HepG2 (cell line): Measurements from ENCODE around the gene SCN9A. TPM values are rescaled to one million over a fixed set of nuclear protein-coding genes. Genes with fewer than 3 reads are reported as not detected.

ENCODE experiments used
- ARNT ChIP-seq: fragments of 450-650 bp; IDR thresholded peaks from 2 replicates; pipeline ENCODE4 v1.6.1; 2017
- CEBPB ChIP-seq: IDR thresholded peaks from 2 replicates; pipeline ENCODE4 v1.6.1; 2011; ENCODE audit warnings: low read depth, low read length, improper control_type of control experiment, borderline replicate concordance
- DMTF1 ChIP-seq: sonication (generic); formaldehyde crosslinking; IDR thresholded peaks from 2 replicates; pipeline ENCODE4 v1.4.0; 2020; ENCODE audit warnings: mild to moderate bottlenecking, missing genetic modification reagents
- E2F5 ChIP-seq: sonication (generic); formaldehyde crosslinking; conservative IDR thresholded peaks from 2 replicates; pipeline ENCODE4 v1.4.0; 2020; ENCODE audit warnings: missing genetic modification reagents
- IRF1 ChIP-seq: sonication (generic); formaldehyde crosslinking; IDR thresholded peaks from 2 replicates; pipeline ENCODE4 v1.4.0; 2020; ENCODE audit warnings: low read depth, mild to moderate bottlenecking, missing genetic modification reagents
- KLF12 ChIP-seq: sonication (generic); formaldehyde crosslinking; IDR thresholded peaks from 2 replicates; pipeline ENCODE4 v1.4.0; 2020; ENCODE audit warnings: missing genetic modification reagents, borderline replicate concordance
- MEF2D ChIP-seq: sonication (generic); formaldehyde crosslinking; IDR thresholded peaks from 2 replicates; pipeline ENCODE4 v1.5.1; 2020; ENCODE audit warnings: mild to moderate bottlenecking, missing genetic modification reagents
- NFE2L1 ChIP-seq: sonication (generic); formaldehyde crosslinking; IDR thresholded peaks from 2 replicates; pipeline ENCODE4 v1.4.0; 2020; ENCODE audit warnings: missing genetic modification reagents, mild to moderate bottlenecking, borderline replicate concordance
- PCBP2 ChIP-seq: fragments of 200-400 bp; formaldehyde crosslinking; optimal IDR thresholded peaks from 2 replicates; pipeline ENCODE3; 2018; ENCODE audit warnings: low read length, low read depth; ENCODE audit not compliant: poor library complexity, severe bottlenecking
- RFX1 ChIP-seq: fragments of 450-650 bp; IDR thresholded peaks from 2 replicates; pipeline ENCODE4 v1.6.1; 2017
- SMYD3 ChIP-seq: sonication (generic); formaldehyde crosslinking; IDR thresholded peaks from 2 replicates; pipeline ENCODE4 v1.8.1; 2023; ENCODE audit warnings: mild to moderate bottlenecking, missing genetic modification reagents
- SRSF1 ChIP-seq: fragments of 200-400 bp; formaldehyde crosslinking; optimal IDR thresholded peaks from 2 replicates; pipeline ENCODE3; 2017; ENCODE audit warnings: mild to moderate bottlenecking, low read depth, low read length, moderate library complexity
- TBL1XR1 ChIP-seq: fragments of 150-350 bp; IDR thresholded peaks from 2 replicates; pipeline ENCODE4 v1.6.1; 2014; ENCODE audit warnings: borderline replicate concordance, low read length; ENCODE audit not compliant: partially characterized antibody
- TBP ChIP-seq: sonication (generic); formaldehyde crosslinking; IDR thresholded peaks from 2 replicates; pipeline ENCODE4 v1.5.0; 2020; ENCODE audit warnings: missing genetic modification reagents
- ZKSCAN8 ChIP-seq: IDR thresholded peaks from 2 replicates; pipeline ENCODE4 v1.6.1; 2016; ENCODE audit warnings: borderline replicate concordance, missing genetic modification reagents, missing compliant biosample characterization
- ZNF275 ChIP-seq: sonication (generic); formaldehyde crosslinking; IDR thresholded peaks from 2 replicates; pipeline ENCODE4 v1.8.0; 2022; ENCODE audit warnings: missing genetic modification reagents, mild to moderate bottlenecking, inconsistent platforms, borderline replicate concordance
- ZNF329 ChIP-seq: sonication (generic); formaldehyde crosslinking; IDR thresholded peaks from 2 replicates; pipeline ENCODE4 v1.9.0; 2021; ENCODE audit warnings: low read depth, mild to moderate bottlenecking, missing genetic modification reagents
- ZNF441 ChIP-seq: sonication (generic); formaldehyde crosslinking; IDR thresholded peaks from 2 replicates; pipeline ENCODE4 v1.7.0; 2021; ENCODE audit warnings: missing genetic modification reagents, borderline replicate concordance
- ZNF557 ChIP-seq: sonication (generic); formaldehyde crosslinking; IDR thresholded peaks from 2 replicates; pipeline ENCODE4 v1.4.0; 2020; ENCODE audit warnings: missing genetic modification reagents
- ZNF570 ChIP-seq: sonication (generic); formaldehyde crosslinking; IDR thresholded peaks from 2 replicates; pipeline ENCODE4 v1.4.0; 2020; ENCODE audit warnings: mild to moderate bottlenecking, missing genetic modification reagents, borderline replicate concordance
- ZNF644 ChIP-seq: IDR thresholded peaks from 2 replicates; pipeline ENCODE4 v1.6.1; 2016; ENCODE audit warnings: low read depth
- ZNF678 ChIP-seq: sonication (generic); formaldehyde crosslinking; IDR thresholded peaks from 2 replicates; pipeline ENCODE4 v1.4.0; 2020; ENCODE audit warnings: mild to moderate bottlenecking, missing genetic modification reagents
- ZNF713 ChIP-seq: sonication (generic); formaldehyde crosslinking; IDR thresholded peaks from 2 replicates; pipeline ENCODE4 v1.4.0; 2020; ENCODE audit warnings: mild to moderate bottlenecking, missing genetic modification reagents
- ZNF784 ChIP-seq: sonication (generic); formaldehyde crosslinking; IDR thresholded peaks from 2 replicates; pipeline ENCODE4 v1.5.1; 2020; ENCODE audit warnings: missing genetic modification reagents, mild to moderate bottlenecking, borderline replicate concordance
- ZSCAN9 ChIP-seq: IDR thresholded peaks from 2 replicates; pipeline ENCODE4 v1.6.1; 2016; ENCODE audit warnings: borderline replicate concordance
- polyA plus RNA-seq, 8 experiments: library from polyadenylated mRNA; depleted of rRNA in 3 of 8; stranded (reverse) in 7 of 8; unstranded in 1 of 8; fragments of >200 nt; fragmentation: Illumina TruSeq in 4 of 8; extraction: Trizol in 4 of 8; gene quantifications; 2 replicates each; pipeline versions ENCODE4 v1.2.1 to v1.2.3, GENCODE V29; 2011 to 2016; ENCODE audit warnings: low read depth in 4 of 8, missing spikeins in 1 of 8, mixed read lengths in 1 of 8; ENCODE audit not compliant: insufficient read depth in 1 of 8
- total RNA-seq, 5 experiments: library from RNA; depleted of rRNA; stranded (reverse); fragments of >200 nt; fragmentation: Illumina TruSeq; extraction: Trizol; gene quantifications; 2 replicates each; pipeline ENCODE4 v1.2.3, GENCODE V29; 2016; ENCODE audit warnings: low read depth in 1 of 5

SCN9A gene
- total and polyA plus RNA-seq, 2 of the 13 experiments (the other 11 are each of a cell fraction or from before 2014, with no cell fraction given): 15.3 to 24.3 TPM

- TF ChIP-seq ZNF784 (CRISPR knock-in tag): no peak
- TF ChIP-seq E2F5 (CRISPR knock-in tag): no peak
- no peak for TF ChIP-seq ZNF275 (CRISPR knock-in tag)
- TF ChIP-seq ZNF329 (CRISPR knock-in tag): no peak
- TF ChIP-seq ZSCAN9 (CRISPR knock-in tag): 0 out of 2 replicates have a peak, but pooled peaks have one; percentile 46
- no peak for TF ChIP-seq TBL1XR1
- no peak for TF ChIP-seq SRSF1
- no peak for TF ChIP-seq SMYD3 (CRISPR knock-in tag)
- TF ChIP-seq ZNF441 (CRISPR knock-in tag): no peak
- no peak for TF ChIP-seq IRF1 (CRISPR knock-in tag)
- TF ChIP-seq ZKSCAN8 (CRISPR knock-in tag): peak; percentile 63; the same call in 1 of the 2 replicates
- TF ChIP-seq RFX1: no peak
- TF ChIP-seq ARNT: no peak
- TF ChIP-seq CEBPB: no peak
- TF ChIP-seq ZNF644 (CRISPR knock-in tag): peak; percentile 26; the same call in 1 of the 2 replicates
- no peak for TF ChIP-seq ZNF570 (CRISPR knock-in tag)
- TF ChIP-seq NFE2L1 (CRISPR knock-in tag): no peak
- no peak for TF ChIP-seq PCBP2
- TF ChIP-seq ZNF713: no peak
- TF ChIP-seq KLF12: no peak
- TF ChIP-seq DMTF1: no peak
- TF ChIP-seq ZNF678 (CRISPR knock-in tag): no peak
- no peak for TF ChIP-seq ZNF557 (CRISPR knock-in tag)
- no peak for TF ChIP-seq MEF2D (CRISPR knock-in tag)
- TF ChIP-seq TBP (CRISPR knock-in tag): no peak
Measured at GRCh38 chr2:166361351-166362153, 14.2 kb downstream of the SCN9A start (continued).
